ENCODE data around the gene LNP1. TPM values are rescaled to one million over a fixed set of nuclear protein-coding genes. Genes with fewer than 3 reads are reported as not detected.

The LNP1 gene
- total RNA-seq, 1 donor from 2014 or later = 1.3 TPM

- Histone ChIP-seq H3K9me3 (no peaks in the 10 kb centered on the region), H3K4me1 (no peaks in the 10 kb centered on the region), H3K27ac (no peak overlapping the region), H3K36me3 (no peaks in the 10 kb centered on the region), H3K4me3 (no peak overlapping the region), H3K27me3 (no peaks in the 10 kb centered on the region)
- intact Hi-C loops (cut with DNase I) = no loop called here
- TF ChIP-seq CTCF (IDR thresholded peaks at IDR 0.05) = no peak
- no peak for DNase-seq (ENCODE audit: low spot score in 2 of 2)
Measured at GRCh38 chr3:100482176-100482575, 80.8 kb downstream of the LNP1 start.

- no peak overlapping the region for H3K4me3 ChIP-seq
- intact Hi-C loops (cut with DNase I) = no loop called here
- no peak for TF ChIP-seq CTCF (IDR thresholded peaks at IDR 0.05)
- no peaks in the 10 kb centered on the region for H3K4me1 ChIP-seq
- no peaks in the 10 kb centered on the region for H3K9me3 ChIP-seq
- no peak overlapping the region for H3K27ac ChIP-seq
- DNase-seq (ENCODE audit: low spot score in 2 of 2) = no peak
- no peaks in the 10 kb centered on the region for H3K36me3 ChIP-seq
- no peaks in the 10 kb centered on the region for H3K27me3 ChIP-seq
Measured at GRCh38 chr3:100483529-100483928, 82.2 kb downstream of the LNP1 start.

GRCh38 chr3:100486808-100487207, 85.5 kb downstream of the LNP1 start:
- intact Hi-C loops (cut with DNase I) = no loop called here
- H3K9me3 ChIP-seq = no peaks in the 10 kb centered on the region

GRCh38 chr3:100489118-100489517, 87.8 kb downstream of the LNP1 start:
- intact Hi-C loops (cut with DNase I) = no loop called here
- DNase-seq (ENCODE audit: low spot score in 2 of 2) = no peak
- TF ChIP-seq CTCF (IDR thresholded peaks at IDR 0.05) = no peak

More at GRCh38 chr3:100486808-100487207, 85.5 kb downstream of the LNP1 start:
- TF ChIP-seq CTCF (IDR thresholded peaks at IDR 0.05) = no peak
- Histone ChIP-seq H3K27ac (no peak overlapping the region), H3K4me1 (peaks cover 0 to 2% of the 10 kb centered on the region in 2 donors), H3K36me3 (no peaks in the 10 kb centered on the region), H3K27me3 (no peaks in the 10 kb centered on the region), H3K4me3 (no peak overlapping the region)
- DNase-seq (ENCODE audit: low spot score in 2 of 2) = no peak

GRCh38 chr3:100492059-100493006, 91.0 kb downstream of the LNP1 start, which contains the start of gene TMEM45A:
TMEM45A (plus strand) TSS chr3:100492619; CDS start chr3:100555212, 62,593 bp downstream.
- H3K27ac ChIP-seq = peak within 1 kb of the TSS; percentile 85 to 89
- H3K9me3 ChIP-seq = no peaks in the 10 kb centered on the region
- peaks cover 0 to 7% of the 10 kb centered on the region in 2 donors for H3K4me1 ChIP-seq
- DNase-seq (ENCODE audit: low spot score in 2 of 2) = peak; percentile 85 to 98
- no peaks in the 10 kb centered on the region for H3K36me3 ChIP-seq
- intact Hi-C loops (cut with DNase I) = loop anchor here (1.0 to 5.0 kb wide), 4 partner anchors 91 to 1185 kb away; partner anchors contain the start of genes LNP1, PCNP, TFG and TOMM70
- H3K4me3 ChIP-seq = peak within 1 kb of the TSS; percentile 61 to 73
- no peak for TF ChIP-seq CTCF (IDR thresholded peaks at IDR 0.05)
- H3K27me3 ChIP-seq = no peaks in the 10 kb centered on the region

More at GRCh38 chr3:100489118-100489517, 87.8 kb downstream of the LNP1 start:
- Histone ChIP-seq H3K27me3 (no peaks in the 10 kb centered on the region), H3K36me3 (no peaks in the 10 kb centered on the region), H3K27ac (no peak overlapping the region), H3K4me3 (no peak overlapping the region), H3K9me3 (no peaks in the 10 kb centered on the region), H3K4me1 (peaks cover 0 to 7% of the 10 kb centered on the region in 2 donors)
